SK-N-SH treated with all-trans-retinoic acid at 6 μM for 48 hours (cell line): ENCODE results near the gene DHDH.

Experiments
- ARNTL ChIP-seq: fragments of 450-650 bp; formaldehyde crosslinking; IDR thresholded peaks from 2 replicates; pipeline ENCODE4 v1.5.0; 2020; ENCODE audit warnings: low read depth, mild to moderate bottlenecking, moderate library complexity, borderline replicate concordance
- CSDC2 ChIP-seq: fragments of 250-450 bp; sonication (Bioruptor Pico); IDR thresholded peaks from 2 replicates; pipeline ENCODE4 v1.5.0; 2020; ENCODE audit warnings: mild to moderate bottlenecking, moderate library complexity
- GLIS3 ChIP-seq: fragments of 250-450 bp; sonication (Bioruptor Pico); IDR thresholded peaks from 2 replicates; pipeline ENCODE4 v1.5.0; 2020; ENCODE audit warnings: mild to moderate bottlenecking, moderate library complexity
- OSR1 ChIP-seq: fragments of 250-450 bp; sonication (Bioruptor Pico); IDR thresholded peaks from 2 replicates; pipeline ENCODE4 v1.8.0; 2022; ENCODE audit warnings: moderate library complexity, mild to moderate bottlenecking, inconsistent platforms
- PATZ1 ChIP-seq: fragments of 250-450 bp; sonication (Bioruptor Pico); IDR thresholded peaks from 2 replicates; pipeline ENCODE4 v1.8.0; 2020; ENCODE audit warnings: mild to moderate bottlenecking, moderate library complexity, borderline replicate concordance
- TCF4 ChIP-seq: fragments of 250-450 bp; sonication (Bioruptor Pico); IDR thresholded peaks from 2 replicates; pipeline ENCODE4 v1.8.0; 2021; ENCODE audit warnings: mild to moderate bottlenecking, moderate library complexity, borderline replicate concordance
- TOX ChIP-seq: fragments of 250-450 bp; sonication (Bioruptor Pico); IDR thresholded peaks from 2 replicates; pipeline ENCODE4 v1.8.0; 2021; ENCODE audit warnings: mild to moderate bottlenecking, moderate library complexity, borderline replicate concordance
- ZFP3 ChIP-seq: fragments of 250-450 bp; sonication (Bioruptor Pico); IDR thresholded peaks from 2 replicates; pipeline ENCODE4 v1.5.0; 2020; ENCODE audit warnings: mild to moderate bottlenecking, moderate library complexity
- ZFP30 ChIP-seq: fragments of 450-650 bp; formaldehyde crosslinking; IDR thresholded peaks from 2 replicates; pipeline ENCODE4 v1.5.0; 2022; ENCODE audit warnings: mild to moderate bottlenecking, moderate library complexity
- ZNF565 ChIP-seq: fragments of 450-650 bp; formaldehyde crosslinking; conservative IDR thresholded peaks from 2 replicates; pipeline ENCODE4 v1.5.0; 2020; ENCODE audit warnings: low read depth, mild to moderate bottlenecking, moderate library complexity
- ZNF70 ChIP-seq: fragments of 450-650 bp; formaldehyde crosslinking; IDR thresholded peaks from 2 replicates; pipeline ENCODE4 v1.5.0; 2020; ENCODE audit warnings: mild to moderate bottlenecking, moderate library complexity

GRCh38 chr19:48920949-48921348 lies 12.6 kb upstream of the DHDH start:
- no peak for TF ChIP-seq ZNF565
- TF ChIP-seq CSDC2 (CRISPR knock-in tag): no peak
- TF ChIP-seq OSR1: no peak
- no peak for TF ChIP-seq ZFP3 (CRISPR knock-in tag)
- no peak for TF ChIP-seq GLIS3 (CRISPR knock-in tag)
- no peak for TF ChIP-seq ZNF70 (CRISPR knock-in tag)
- TF ChIP-seq PATZ1 (CRISPR knock-in tag): no peak
- no peak for TF ChIP-seq TOX
- TF ChIP-seq ARNTL: no peak
- no peak for TF ChIP-seq ZFP30 (CRISPR knock-in tag)
- no peak for TF ChIP-seq TCF4
